ENCODE results near the gene MRPL21. TPM values are rescaled to one million over a fixed set of nuclear protein-coding genes. Genes with fewer than 3 reads are reported as not detected.

The MRPL21 gene
- total RNA-seq = 31.5 to 41.4 TPM (median 36.9 TPM) in 3 replicates
- long read RNA-seq, transcript MRPL21-201 (7 exons, 683 nt) = major isoform, 35 of 42 reads
- long read RNA-seq, partial matches to known transcripts = 0 of 42 reads
- long read RNA-seq, other reads (novel, unspliced or antisense) = 2 of 42 reads

DNA sequence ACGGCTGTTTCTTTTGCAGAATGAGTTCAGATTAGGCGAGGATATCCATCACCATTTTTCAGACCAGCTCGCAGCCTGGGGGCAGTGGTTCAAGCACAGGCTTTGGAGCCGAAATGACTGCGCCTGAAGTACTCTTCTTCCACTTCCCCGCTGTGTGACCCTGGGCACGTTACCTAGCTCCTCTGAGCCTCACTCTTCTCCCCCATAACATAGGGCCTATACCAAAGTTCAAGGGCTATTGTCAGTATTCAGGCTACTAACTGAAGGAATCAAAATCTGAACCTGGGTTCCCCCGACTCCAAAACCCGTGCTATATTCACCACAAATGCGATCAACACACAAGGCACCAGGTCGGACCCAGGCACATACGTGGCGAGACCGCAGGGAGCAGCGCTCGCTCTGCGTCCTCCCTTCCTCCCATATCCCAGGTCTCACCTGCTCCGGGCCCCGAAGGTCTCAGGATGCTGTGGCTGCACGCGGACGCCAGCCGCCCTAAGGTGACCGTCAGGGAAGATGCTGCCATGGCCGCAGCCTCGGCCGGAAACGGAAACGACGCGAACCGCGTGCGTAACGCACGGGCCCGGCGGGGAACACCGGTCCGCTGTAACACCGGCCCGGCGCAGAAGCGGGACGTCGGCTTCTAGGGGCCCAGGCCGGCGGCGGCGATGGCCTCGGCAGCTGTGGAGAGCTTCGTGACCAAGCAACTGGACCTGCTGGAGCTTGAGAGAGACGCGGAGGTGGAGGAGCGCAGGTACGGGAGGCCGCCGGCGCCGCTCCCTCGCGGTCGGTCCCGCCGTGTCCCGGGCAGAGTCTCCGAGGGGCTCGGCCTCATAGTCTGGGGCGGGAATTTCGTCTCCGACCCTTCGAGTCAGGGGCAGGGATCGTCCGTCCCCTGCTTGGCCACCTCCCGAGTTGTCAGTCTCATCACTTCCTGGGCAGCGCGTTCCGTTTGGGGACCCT lies at the start of gene MRPL21, which contains the start of gene IGHMBP2:
TSS of gene MRPL21 (minus strand) at position 545 of the 960 bp plus-strand sequence. CDS start at position 523, 22 bp downstream.
TSS of gene IGHMBP2 (plus strand) at position 604 of the 960 bp plus-strand sequence. CDS start at position 666, 62 bp downstream.
- no peaks in the 10 kb centered on the region for H3K9me3 Mint-ChIP-seq (ENCODE audit: low read depth)
- peaks cover 36% of the 10 kb centered on the region for H3K4me1 Mint-ChIP-seq (ENCODE audit: low read depth)
- peaks cover 20% of the 10 kb centered on the region for H3K36me3 Mint-ChIP-seq (ENCODE audit: low read depth)
- TF ChIP-seq, protein P1, sequence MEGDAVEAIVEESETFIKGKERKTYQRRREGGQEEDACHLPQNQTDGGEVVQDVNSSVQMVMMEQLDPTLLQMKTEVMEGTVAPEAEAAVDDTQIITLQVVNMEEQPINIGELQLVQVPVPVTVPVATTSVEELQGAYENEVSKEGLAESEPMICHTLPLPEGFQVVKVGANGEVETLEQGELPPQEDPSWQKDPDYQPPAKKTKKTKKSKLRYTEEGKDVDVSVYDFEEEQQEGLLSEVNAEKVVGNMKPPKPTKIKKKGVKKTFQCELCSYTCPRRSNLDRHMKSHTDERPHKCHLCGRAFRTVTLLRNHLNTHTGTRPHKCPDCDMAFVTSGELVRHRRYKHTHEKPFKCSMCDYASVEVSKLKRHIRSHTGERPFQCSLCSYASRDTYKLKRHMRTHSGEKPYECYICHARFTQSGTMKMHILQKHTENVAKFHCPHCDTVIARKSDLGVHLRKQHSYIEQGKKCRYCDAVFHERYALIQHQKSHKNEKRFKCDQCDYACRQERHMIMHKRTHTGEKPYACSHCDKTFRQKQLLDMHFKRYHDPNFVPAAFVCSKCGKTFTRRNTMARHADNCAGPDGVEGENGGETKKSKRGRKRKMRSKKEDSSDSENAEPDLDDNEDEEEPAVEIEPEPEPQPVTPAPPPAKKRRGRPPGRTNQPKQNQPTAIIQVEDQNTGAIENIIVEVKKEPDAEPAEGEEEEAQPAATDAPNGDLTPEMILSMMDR (IDR thresholded peaks at IDR 0.05) = no peak
- H3K27me3 Mint-ChIP-seq (ENCODE audit: low read depth) = no peaks in the 10 kb centered on the region
- peak within 1 kb of the TSS; percentile 96 for H3K27ac Mint-ChIP-seq (ENCODE audit: unreplicated experiment)
- peak; percentile 39 for DNase-seq (ENCODE audit: low spot score)
- peak within 1 kb of the TSS; percentile 99 for H3K4me3 Mint-ChIP-seq (ENCODE audit: unreplicated experiment)

- no peaks in the 10 kb centered on the region for H3K36me3 Mint-ChIP-seq (ENCODE audit: low read depth)
- no peak for DNase-seq (ENCODE audit: low spot score)
- no peak overlapping the region for H3K4me3 Mint-ChIP-seq (ENCODE audit: unreplicated experiment)
Observed at GRCh38 chr11:68950762-68951161, 47.1 kb upstream of the MRPL21 start.

DNA sequence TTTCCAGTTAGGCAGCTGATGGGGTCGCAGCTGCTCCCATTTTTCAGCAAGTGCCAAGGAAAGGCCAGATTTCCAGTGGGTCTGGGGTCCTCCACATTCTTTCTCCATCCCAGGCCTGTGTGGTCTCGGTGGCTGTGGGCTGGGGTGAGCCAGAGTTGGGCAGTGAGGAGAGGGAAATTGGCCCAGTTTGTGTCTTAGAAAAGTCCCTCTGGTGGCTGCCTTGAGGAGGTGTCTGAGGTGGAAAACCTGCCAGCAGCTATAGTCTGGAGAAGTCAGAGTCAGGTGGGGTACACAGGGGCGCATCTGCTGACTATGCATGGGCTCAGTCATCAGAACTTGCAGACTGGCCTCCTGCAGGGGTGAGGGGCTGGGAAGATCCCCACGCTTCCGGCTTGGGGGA lies 46.6 kb upstream of the MRPL21 start:
- no peak for DNase-seq (ENCODE audit: low spot score)
- Mint-ChIP-seq H3K36me3 (ENCODE audit: low read depth) (no peaks in the 10 kb centered on the region), H3K4me3 (ENCODE audit: unreplicated experiment) (no peak overlapping the region), H3K4me1 (ENCODE audit: low read depth) (peaks cover 22% of the 10 kb centered on the region), H3K27me3 (ENCODE audit: low read depth) (no peaks in the 10 kb centered on the region), H3K27ac (ENCODE audit: unreplicated experiment) (no peak overlapping the region), H3K9me3 (ENCODE audit: low read depth) (no peaks in the 10 kb centered on the region)
- TF ChIP-seq, protein P1 (IDR thresholded peaks at IDR 0.05) = peak; percentile 73

More at GRCh38 chr11:68950762-68951161, 47.1 kb upstream of the MRPL21 start:
- peaks cover 18% of the 10 kb centered on the region for H3K4me1 Mint-ChIP-seq (ENCODE audit: low read depth)
- TF ChIP-seq, protein P1 (IDR thresholded peaks at IDR 0.05) = no peak
- H3K27ac Mint-ChIP-seq (ENCODE audit: unreplicated experiment) = no peak overlapping the region
- no peaks in the 10 kb centered on the region for H3K9me3 Mint-ChIP-seq (ENCODE audit: low read depth)
- H3K27me3 Mint-ChIP-seq (ENCODE audit: low read depth) = no peaks in the 10 kb centered on the region

DNA sequence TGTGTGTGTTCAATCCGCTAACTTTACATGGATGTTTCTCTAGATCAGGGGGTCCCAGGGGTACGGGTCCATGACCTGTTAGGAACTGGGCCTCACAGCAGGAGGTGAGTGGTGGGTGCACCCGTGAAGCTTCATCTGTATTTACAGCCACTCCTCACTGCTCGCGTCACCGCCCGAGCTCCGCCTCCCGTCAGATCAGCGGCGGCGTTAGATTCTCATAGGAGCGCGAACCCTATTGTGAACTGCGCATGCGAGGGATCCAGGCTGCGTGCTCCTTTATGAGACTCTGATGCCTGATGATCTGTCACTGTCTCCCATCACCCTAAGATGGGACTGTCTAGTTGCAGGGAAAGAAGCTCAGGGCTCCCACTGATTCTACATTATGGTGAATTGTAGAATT lies 45.3 kb upstream of the MRPL21 start:
- Mint-ChIP-seq H3K4me3 (ENCODE audit: unreplicated experiment) (no peak overlapping the region), H3K4me1 (ENCODE audit: low read depth) (peaks cover 18% of the 10 kb centered on the region), H3K27ac (ENCODE audit: unreplicated experiment) (no peak overlapping the region), H3K9me3 (ENCODE audit: low read depth) (no peaks in the 10 kb centered on the region), H3K36me3 (ENCODE audit: low read depth) (no peaks in the 10 kb centered on the region), H3K27me3 (ENCODE audit: low read depth) (no peaks in the 10 kb centered on the region)
- TF ChIP-seq, protein P1 (IDR thresholded peaks at IDR 0.05) = no peak
- DNase-seq (ENCODE audit: low spot score) = no peak

GRCh38 chr11:68948496-68948895 lies 44.9 kb upstream of the MRPL21 start:
- H3K27me3 Mint-ChIP-seq (ENCODE audit: low read depth) = no peaks in the 10 kb centered on the region
- H3K27ac Mint-ChIP-seq (ENCODE audit: unreplicated experiment) = no peak overlapping the region
- no peaks in the 10 kb centered on the region for H3K9me3 Mint-ChIP-seq (ENCODE audit: low read depth)
- TF ChIP-seq, protein P1 (IDR thresholded peaks at IDR 0.05) = no peak
- peaks cover 19% of the 10 kb centered on the region for H3K4me1 Mint-ChIP-seq (ENCODE audit: low read depth)
- H3K36me3 Mint-ChIP-seq (ENCODE audit: low read depth) = no peaks in the 10 kb centered on the region
- H3K4me3 Mint-ChIP-seq (ENCODE audit: unreplicated experiment) = no peak overlapping the region
- DNase-seq (ENCODE audit: low spot score) = no peak

Measured in chondrocyte (in vitro differentiated cells).